AG04449 (cell line): ENCODE data around the gene SHKBP1.
A peak's percentile ranks its signal among the peaks of the same experiment; 100 is the strongest.

Source experiments
- CTCF ChIA-PET: fragments of 350-600 bp; formaldehyde crosslinking; extraction: SDS; loops from one replicate; lab custom pipeline; 2021; ENCODE audit warnings: antibody characterized with exemption; lab: Yijun Ruan, JAX
- POLR2A ChIA-PET: fragments of 400-600, 350-600 bp; formaldehyde crosslinking; extraction: SDS; loops from one replicate; lab custom pipeline; 2020; ENCODE audit warnings: antibody characterized with exemption, inconsistent platforms; lab: Yijun Ruan, JAX
- DNase-seq: peaks from one replicate; pipeline ENCODE4 v3.0.0-alpha.2; 2010; ENCODE audit warnings: low read depth, low spot score
- H3K4me3 ChIP-seq: 2 replicates; pipeline ENCODE4 v1.5.1; 2011; ENCODE audit warnings: low read depth, mild to moderate bottlenecking, control low read depth, low read length
- CTCF ChIP-seq: IDR thresholded peaks from one replicate; pipeline ENCODE4 v1.5.1; 2011; ENCODE audit warnings: mild to moderate bottlenecking, moderate library complexity, low read length, control low read depth, inconsistent platforms; ENCODE audit not compliant: insufficient read depth; ENCODE audit errors: missing control alignments

The SHKBP1 gene

GRCh38 chr19:40605216-40605971 is 28.7 kb downstream of the SHKBP1 start:
- POLR2A ChIA-PET = no interaction called here

GRCh38 chr19:40607311-40608239 is 30.9 kb downstream of the SHKBP1 start:
- H3K4me3 ChIP-seq = no peak overlapping the region
- DNase-seq = no peak
- TF ChIP-seq CTCF = no peak
- ChIA-PET POLR2A (no interaction called here), CTCF (interaction anchor here (1.1 to 6.9 kb wide), 4 partner anchors 27 to 144 kb away, joined by 3 to 63 read pairs (median 6); no protein-coding TSS in a partner anchor)

More at GRCh38 chr19:40605216-40605971, 28.7 kb downstream of the SHKBP1 start:
- no peak for DNase-seq
- H3K4me3 ChIP-seq = peak overlapping the region; percentile 52
- TF ChIP-seq CTCF = peak; percentile 27
- CTCF ChIA-PET = interaction anchor here (0.9 to 6.9 kb wide), 10 partner anchors 11 to 179 kb away, joined by 3 to 63 read pairs (median 4); partner anchors contain the start of gene SERTAD1

GRCh38 chr19:40608240-40608621 is 31.6 kb downstream of the SHKBP1 start:
- no peak for TF ChIP-seq CTCF
- H3K4me3 ChIP-seq = no peak overlapping the region
- POLR2A ChIA-PET = no interaction called here
- CTCF ChIA-PET = interaction anchor here (1.1 to 6.9 kb wide), 4 partner anchors 26 to 144 kb away, joined by 3 to 63 read pairs (median 6); no protein-coding TSS in a partner anchor
- no peak for DNase-seq

GRCh38 chr19:40608957-40609356 is 32.3 kb downstream of the SHKBP1 start:
- peak overlapping the region; percentile 54; the same call in 1 of the 2 replicates for H3K4me3 ChIP-seq
- POLR2A ChIA-PET = no interaction called here
- no peak for DNase-seq
- CTCF ChIA-PET = interaction anchor here (1.2 to 6.9 kb wide), 4 partner anchors 10 to 304 kb away, joined by 4 to 63 read pairs (median 8); no protein-coding TSS in a partner anchor
- TF ChIP-seq CTCF = no peak

- ChIA-PET POLR2A (no interaction called here), CTCF (interaction anchor here (0.9 to 2.1 kb wide), 4 partner anchors 11 to 304 kb away, joined by 3 to 9 read pairs (median 6); no protein-coding TSS in a partner anchor)
- no peak for DNase-seq
- TF ChIP-seq CTCF = no peak
- peak overlapping the region; percentile 54 for H3K4me3 ChIP-seq
These were observed 33.1 kb downstream of the SHKBP1 start for GRCh38 chr19:40609561-40610395.
